ENCODE data around the gene HOXA9. TPM values are rescaled to one million over a fixed set of nuclear protein-coding genes. Genes with fewer than 3 reads are reported as not detected.

HOXA9 gene
- total RNA-seq, 1 donor from 2014 or later, result not detected

- H3K27ac ChIP-seq, result no peak overlapping the region
- Mint-ChIP-seq H3K9me3 (peaks cover 3% of the 10 kb centered on the region), H3K4me3 (no peak overlapping the region), H3K36me3 (no peaks in the 10 kb centered on the region), H3K4me1 (peaks cover 2% of the 10 kb centered on the region), H3K27ac (no peak overlapping the region), H3K27me3 (ENCODE audit: insufficient read depth, low read depth) (peaks cover 90% of the 10 kb centered on the region)
- TF ChIP-seq EZH2 (IDR thresholded peaks at IDR 0.05), result peak; percentile 88
- TF ChIP-seq CTCF (IDR thresholded peaks at IDR 0.05), result no peak
- TF ChIP-seq EZH2phosphoT487 (IDR thresholded peaks at IDR 0.05), result peak; percentile 87
- H4K20me1 ChIP-seq (ENCODE audit: low read depth), result peaks cover 83% of the 10 kb centered on the region
- H3K4me1 ChIP-seq, result no peaks in the 10 kb centered on the region
- H3K79me2 ChIP-seq (ENCODE audit: low read depth), result no peaks in the 10 kb centered on the region
- no peaks in the 10 kb centered on the region for H3F3A ChIP-seq (ENCODE audit: low read depth)
- no peaks in the 10 kb centered on the region for H3K36me3 ChIP-seq
- H3K4me3 ChIP-seq, result no peak overlapping the region
- H2AFZ ChIP-seq (replicated peaks), result no peak overlapping the region
- no peaks in the 10 kb centered on the region for H3K9me3 ChIP-seq (ENCODE audit: low read depth)
- no peak overlapping the region for H3K9ac ChIP-seq
- H3K27me3 ChIP-seq, result peaks cover 100% of the 10 kb centered on the region
- DNase-seq (ENCODE audit: low spot score), result peak; percentile 43
- H3K4me2 ChIP-seq, result no peak overlapping the region
Observed at GRCh38 chr7:27166531-27167505, 1.5 kb upstream of the HOXA9 start.

GRCh38 chr7:27165996-27166530, 726 bp upstream of the HOXA9 start:
- no peaks in the 10 kb centered on the region for H3K79me2 ChIP-seq (ENCODE audit: low read depth)
- H3K4me2 ChIP-seq, result no peak overlapping the region

GRCh38 chr7:27164367-27165088, 809 bp downstream of the HOXA9 start:
- H3K36me3 Mint-ChIP-seq, result no peaks in the 10 kb centered on the region
- H3K27me3 Mint-ChIP-seq (ENCODE audit: insufficient read depth, low read depth), result peaks cover 87% of the 10 kb centered on the region
- Histone ChIP-seq H3F3A (ENCODE audit: low read depth) (no peaks in the 10 kb centered on the region), H3K36me3 (no peaks in the 10 kb centered on the region), H3K27me3 (peaks cover 100% of the 10 kb centered on the region), H2AFZ (replicated peaks) (peak overlapping the region; percentile 8), H3K4me2 (peak overlapping the region; percentile 16), H3K27ac (no peak overlapping the region), H3K4me3 (peak overlapping the region; percentile 12), H3K79me2 (ENCODE audit: low read depth) (no peaks in the 10 kb centered on the region), H3K4me1 (no peaks in the 10 kb centered on the region), H3K9ac (no peak overlapping the region), H4K20me1 (ENCODE audit: low read depth) (peaks cover 60% of the 10 kb centered on the region), H3K9me3 (ENCODE audit: low read depth) (no peaks in the 10 kb centered on the region)
- no peaks in the 10 kb centered on the region for H3K9me3 Mint-ChIP-seq
- no peak overlapping the region for H3K4me3 Mint-ChIP-seq
- TF ChIP-seq EZH2 (IDR thresholded peaks at IDR 0.05), result peak; percentile 97
- peak; percentile 94 for TF ChIP-seq EZH2phosphoT487 (IDR thresholded peaks at IDR 0.05)
- peak; percentile 53 for TF ChIP-seq CTCF (IDR thresholded peaks at IDR 0.05)
- peak; percentile 87 for DNase-seq (ENCODE audit: low spot score)
- no peaks in the 10 kb centered on the region for H3K4me1 Mint-ChIP-seq
- no peak overlapping the region for H3K27ac Mint-ChIP-seq

More at GRCh38 chr7:27165996-27166530, 726 bp upstream of the HOXA9 start:
- Histone ChIP-seq H3K4me1 (no peaks in the 10 kb centered on the region), H3K27ac (no peak overlapping the region), H3K9ac (no peak overlapping the region), H3F3A (ENCODE audit: low read depth) (no peaks in the 10 kb centered on the region), H4K20me1 (ENCODE audit: low read depth) (peaks cover 76% of the 10 kb centered on the region), H3K4me3 (no peak overlapping the region), H3K9me3 (ENCODE audit: low read depth) (no peaks in the 10 kb centered on the region), H3K27me3 (peaks cover 100% of the 10 kb centered on the region), H2AFZ (replicated peaks) (no peak overlapping the region), H3K36me3 (no peaks in the 10 kb centered on the region)
- Mint-ChIP-seq H3K27me3 (ENCODE audit: insufficient read depth, low read depth) (peaks cover 87% of the 10 kb centered on the region), H3K4me1 (no peaks in the 10 kb centered on the region), H3K9me3 (peaks cover 3% of the 10 kb centered on the region), H3K4me3 (no peak overlapping the region), H3K27ac (no peak overlapping the region), H3K36me3 (no peaks in the 10 kb centered on the region)
- DNase-seq (ENCODE audit: low spot score), result no peak
- TF ChIP-seq EZH2 (IDR thresholded peaks at IDR 0.05) (no peak), EZH2phosphoT487 (IDR thresholded peaks at IDR 0.05) (no peak), CTCF (IDR thresholded peaks at IDR 0.05) (no peak)
